ENCODE results near the gene TERT.
"Not testable (repeated sequence)": the region's sequence is repeated elsewhere in the genome, so short reads cannot be mapped to it uniquely, and the experiment has no call there.

DNA sequence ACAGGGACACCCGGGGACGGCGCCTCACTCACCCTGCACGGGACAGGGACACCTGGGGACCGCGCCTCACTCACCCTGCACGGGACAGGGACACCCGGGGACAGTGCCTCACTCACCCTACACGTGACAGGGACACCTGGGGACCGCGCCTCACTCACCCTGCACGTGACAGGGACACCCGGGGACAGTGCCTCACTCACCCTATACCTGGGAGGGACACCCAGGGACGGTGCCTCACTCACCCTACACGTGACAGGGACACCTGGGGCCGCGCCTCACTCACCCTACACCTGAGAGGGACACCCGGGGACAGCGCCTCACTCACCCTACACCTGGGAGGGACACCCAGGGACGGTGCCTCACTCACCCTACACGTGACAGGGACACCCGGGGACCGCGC, 3.9 kb downstream of the TERT start:
- TF ChIP-seq, protein P1, sequence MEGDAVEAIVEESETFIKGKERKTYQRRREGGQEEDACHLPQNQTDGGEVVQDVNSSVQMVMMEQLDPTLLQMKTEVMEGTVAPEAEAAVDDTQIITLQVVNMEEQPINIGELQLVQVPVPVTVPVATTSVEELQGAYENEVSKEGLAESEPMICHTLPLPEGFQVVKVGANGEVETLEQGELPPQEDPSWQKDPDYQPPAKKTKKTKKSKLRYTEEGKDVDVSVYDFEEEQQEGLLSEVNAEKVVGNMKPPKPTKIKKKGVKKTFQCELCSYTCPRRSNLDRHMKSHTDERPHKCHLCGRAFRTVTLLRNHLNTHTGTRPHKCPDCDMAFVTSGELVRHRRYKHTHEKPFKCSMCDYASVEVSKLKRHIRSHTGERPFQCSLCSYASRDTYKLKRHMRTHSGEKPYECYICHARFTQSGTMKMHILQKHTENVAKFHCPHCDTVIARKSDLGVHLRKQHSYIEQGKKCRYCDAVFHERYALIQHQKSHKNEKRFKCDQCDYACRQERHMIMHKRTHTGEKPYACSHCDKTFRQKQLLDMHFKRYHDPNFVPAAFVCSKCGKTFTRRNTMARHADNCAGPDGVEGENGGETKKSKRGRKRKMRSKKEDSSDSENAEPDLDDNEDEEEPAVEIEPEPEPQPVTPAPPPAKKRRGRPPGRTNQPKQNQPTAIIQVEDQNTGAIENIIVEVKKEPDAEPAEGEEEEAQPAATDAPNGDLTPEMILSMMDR (IDR thresholded peaks at IDR 0.05), result not testable (repeated sequence)
- not testable (repeated sequence) for TF ChIP-seq POLR2A (IDR thresholded peaks at IDR 0.05)

Data from gastroesophageal sphincter (tissue), 3 donors.